Cardiac muscle cell (in vitro differentiated cells and primary cell): ENCODE measurements around the gene TMED6. TPM values are rescaled to one million over a fixed set of nuclear protein-coding genes. Genes with fewer than 3 reads are reported as not detected.
"Not testable (repeated sequence)": the region's sequence is repeated elsewhere in the genome, so short reads cannot be mapped to it uniquely, and the experiment has no call there.

ENCODE experiments used
- DNase-seq, 2 donors: peaks; one replicate each; pipeline versions ENCODE4 v3.0.0 to v3.0.0-alpha.2; 2010 to 2017; ENCODE audit warnings: low read depth in 1 of 2, low spot score in 1 of 2
- H3K27ac ChIP-seq: fragments of 200-600 bp; sonication (generic); 2 replicates; pipeline ENCODE4 v1.5.1; 2016
- H3K27me3 ChIP-seq: fragments of 200-600 bp; sonication (generic); 2 replicates; pipeline ENCODE4 v1.6.0; 2016; ENCODE audit warnings: control low read depth
- H3K36me3 ChIP-seq: fragments of 200-600 bp; sonication (generic); 2 replicates; pipeline ENCODE4 v1.5.1; 2016; ENCODE audit warnings: control low read depth
- H3K4me1 ChIP-seq: fragments of 200-600 bp; sonication (generic); 2 replicates; pipeline ENCODE4 v1.8.1; 2017; ENCODE audit warnings: low read depth, mild to moderate bottlenecking, mixed run types
- H3K4me3 ChIP-seq: fragments of 200-600 bp; sonication (generic); 2 replicates; pipeline ENCODE4 v1.5.1; 2016; ENCODE audit warnings: mild to moderate bottlenecking
- H3K9me3 ChIP-seq: fragments of 200-600 bp; sonication (generic); 2 replicates; pipeline ENCODE4 v1.5.1; 2017; ENCODE audit warnings: low read depth, mild to moderate bottlenecking, control low read depth
- CTCF ChIP-seq: IDR thresholded peaks from 2 replicates; pipeline ENCODE4 v1.5.1; 2012; ENCODE audit warnings: low read depth, mild to moderate bottlenecking, low read length
- polyA plus RNA-seq: library from polyadenylated mRNA; unstranded; fragments of >200 nt; fragmentation: Nextera tagmentation; extraction: Ambion mirVana; gene quantifications from 2 replicates; pipeline ENCODE4 v1.2.1, GENCODE V29; 2016
- total RNA-seq: library from RNA; depleted of rRNA; stranded (reverse); fragments of >200 nt; gene quantifications from 2 replicates; pipeline ENCODE4 v1.2.3, GENCODE V29; 2016

Gene TMED6
- total and polyA plus RNA-seq, 2 experiments from 2014 or later, result 0.69 to 0.95 TPM

GRCh38 chr16:69307091-69307490 lies 44.5 kb downstream of the TMED6 start:
- TF ChIP-seq CTCF, result no peak
- no peak for DNase-seq
- H3K27me3 ChIP-seq, result no peaks in the 10 kb centered on the region
- H3K9me3 ChIP-seq, result no peaks in the 10 kb centered on the region
- H3K4me3 ChIP-seq, result no peak overlapping the region
- H3K4me1 ChIP-seq, result peaks cover 1% of the 10 kb centered on the region
- H3K36me3 ChIP-seq, result no peaks in the 10 kb centered on the region
- no peak overlapping the region for H3K27ac ChIP-seq

- Histone ChIP-seq H3K4me1 (no peaks in the 10 kb centered on the region), H3K27me3 (no peaks in the 10 kb centered on the region), H3K36me3 (no peaks in the 10 kb centered on the region), H3K9me3 (no peaks in the 10 kb centered on the region), H3K27ac (no peak overlapping the region), H3K4me3 (no peak overlapping the region)
- TF ChIP-seq CTCF, result no peak
- DNase-seq, result no peak
Observed at GRCh38 chr16:69306031-69306430, 45.6 kb downstream of the TMED6 start.

GRCh38 chr16:69302301-69302700 lies 49.3 kb downstream of the TMED6 start:
- no peak for TF ChIP-seq CTCF
- Histone ChIP-seq H3K27me3 (no peaks in the 10 kb centered on the region), H3K4me3 (no peak overlapping the region), H3K36me3 (peaks cover 3% of the 10 kb centered on the region), H3K4me1 (no peaks in the 10 kb centered on the region), H3K27ac (no peak overlapping the region), H3K9me3 (no peaks in the 10 kb centered on the region)
- no peak for DNase-seq

GRCh38 chr16:69301861-69302260 lies 49.7 kb downstream of the TMED6 start:
- Histone ChIP-seq H3K27me3 (no peaks in the 10 kb centered on the region), H3K27ac (no peak overlapping the region), H3K9me3 (no peaks in the 10 kb centered on the region), H3K36me3 (peaks cover 3% of the 10 kb centered on the region), H3K4me3 (no peak overlapping the region), H3K4me1 (no peaks in the 10 kb centered on the region)
- TF ChIP-seq CTCF, result no peak
- DNase-seq, result no peak

GRCh38 chr16:69301187-69301586 lies 50.4 kb downstream of the TMED6 start:
- H3K27me3 ChIP-seq, result no peaks in the 10 kb centered on the region
- no peaks in the 10 kb centered on the region for H3K9me3 ChIP-seq
- no peak overlapping the region for H3K4me3 ChIP-seq
- peaks cover 3% of the 10 kb centered on the region for H3K36me3 ChIP-seq
- H3K27ac ChIP-seq, result no peak overlapping the region
- no peak for DNase-seq
- TF ChIP-seq CTCF, result no peak
- no peaks in the 10 kb centered on the region for H3K4me1 ChIP-seq

- Histone ChIP-seq H3K36me3 (peaks cover 3% of the 10 kb centered on the region), H3K4me1 (no peaks in the 10 kb centered on the region)
- DNase-seq, result no peak
Observed at GRCh38 chr16:69298261-69298660, 53.3 kb downstream of the TMED6 start.

GRCh38 chr16:69296771-69297170 lies 54.8 kb downstream of the TMED6 start:
- not testable (repeated sequence) for H3K27ac ChIP-seq, DNase-seq, H3K9me3 ChIP-seq, H3K4me3 ChIP-seq, H3K4me1 ChIP-seq, H3K27me3 ChIP-seq, H3K36me3 ChIP-seq

More at GRCh38 chr16:69298261-69298660, 53.3 kb downstream of the TMED6 start:
- H3K9me3 ChIP-seq, result no peaks in the 10 kb centered on the region
- no peak overlapping the region for H3K4me3 ChIP-seq
- TF ChIP-seq CTCF, result no peak
- no peak overlapping the region for H3K27ac ChIP-seq
- no peaks in the 10 kb centered on the region for H3K27me3 ChIP-seq
